ENCODE measurements around the gene TNIP1. TPM values are rescaled to one million over a fixed set of nuclear protein-coding genes. Genes with fewer than 3 reads are reported as not detected.

TNIP1 gene
- polyA plus RNA-seq, 6 donors from 2014 or later = 36.2 to 68.2 (median 55.5) TPM

GRCh38 chr5:151052836-151053235, 28.0 kb downstream of the TNIP1 start:
- ATAC-seq (ENCODE audit: low read depth in 2 of 2) = peak; percentile 29 to 73
- peak overlapping the region in 2 of 8 donors; percentile 55 to 61 for H3K4me3 Mint-ChIP-seq
- peaks cover 23 to 32% of the 10 kb centered on the region in 2 donors for H3K36me3 Mint-ChIP-seq
- H3K9me3 Mint-ChIP-seq = no peaks in the 10 kb centered on the region
- DNase-seq = peak; percentile 11
- no peaks in the 10 kb centered on the region for H3K27me3 Mint-ChIP-seq
- H3K27ac Mint-ChIP-seq = peak overlapping the region in 5 of 6 donors; percentile 9 to 93 (median 78)
- peaks cover 36 to 39% (median 38%) of the 10 kb centered on the region in 3 donors for H3K4me1 Mint-ChIP-seq

GRCh38 chr5:151051931-151052608, 28.8 kb downstream of the TNIP1 start:
- ATAC-seq (ENCODE audit: low read depth in 2 of 2) (no peak), DNase-seq (no peak)
- Mint-ChIP-seq H3K4me3 (peak overlapping the region in 1 of 8 donors; percentile 16), H3K9me3 (no peaks in the 10 kb centered on the region), H3K36me3 (peaks cover 24 to 36% of the 10 kb centered on the region in 2 donors), H3K4me1 (peaks cover 39 to 41% (median 39%) of the 10 kb centered on the region in 3 donors), H3K27me3 (no peaks in the 10 kb centered on the region), H3K27ac (peak overlapping the region; percentile 9 to 91 (median 82))

DNA sequence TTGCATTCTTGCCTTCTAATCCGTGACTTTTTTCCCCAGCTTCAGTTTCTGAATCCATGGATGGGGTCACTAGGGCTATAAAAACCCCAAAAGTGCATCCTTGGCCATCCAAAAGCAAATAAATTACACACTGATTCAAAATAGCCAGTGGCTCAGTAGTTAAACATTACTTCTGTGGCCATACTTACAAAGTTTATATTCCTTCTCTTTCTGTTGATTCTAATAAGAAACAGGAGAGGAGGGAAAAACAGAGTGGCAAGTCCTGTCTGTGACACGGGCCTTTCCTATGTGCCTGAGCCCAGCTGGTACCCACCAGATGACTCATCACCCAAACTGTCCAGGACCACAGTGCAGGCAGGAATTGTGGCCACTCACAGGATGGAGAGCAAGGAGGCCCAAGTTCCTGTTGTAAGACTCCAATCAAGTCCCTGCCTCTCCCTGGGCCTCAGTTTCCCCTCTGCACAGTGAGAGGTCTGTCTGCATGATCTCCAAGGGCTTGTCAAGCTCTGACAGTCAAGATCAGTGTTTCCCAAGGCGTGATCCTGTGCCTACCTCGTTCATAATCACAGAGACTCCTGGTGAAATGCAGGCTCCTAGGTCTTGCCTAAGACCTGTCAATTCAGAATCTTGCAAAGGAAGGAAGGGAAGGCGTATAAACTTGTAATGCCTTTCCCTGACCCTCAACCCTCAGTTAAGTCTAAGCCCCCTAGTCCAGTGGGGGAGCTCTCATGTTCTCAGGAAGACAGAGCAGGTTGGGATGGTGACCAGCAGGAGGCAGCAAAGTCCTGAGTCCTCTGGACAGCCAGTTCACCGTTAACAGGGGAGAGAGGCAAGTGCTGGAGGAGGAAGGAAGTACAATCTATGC, 29.5 kb downstream of the TNIP1 start:
- H3K4me1 Mint-ChIP-seq = peaks cover 32 to 39% (median 37%) of the 10 kb centered on the region in 3 donors
- peaks cover 24 to 33% of the 10 kb centered on the region in 2 donors for H3K36me3 Mint-ChIP-seq
- peak; percentile 81 to 86 for ATAC-seq (ENCODE audit: low read depth in 2 of 2)
- H3K9me3 Mint-ChIP-seq = no peaks in the 10 kb centered on the region
- peak; percentile 71 for DNase-seq
- no peaks in the 10 kb centered on the region for H3K27me3 Mint-ChIP-seq
- peak overlapping the region in 1 of 8 donors; percentile 16 for H3K4me3 Mint-ChIP-seq
- peak overlapping the region in 5 of 6 donors; percentile 10 to 89 (median 68) for H3K27ac Mint-ChIP-seq

- H3K9me3 Mint-ChIP-seq = no peaks in the 10 kb centered on the region
- ATAC-seq (ENCODE audit: low read depth in 2 of 2) (no peak), DNase-seq (no peak)
- H3K36me3 Mint-ChIP-seq = peaks cover 30 to 37% of the 10 kb centered on the region in 2 donors
- H3K27me3 Mint-ChIP-seq = no peaks in the 10 kb centered on the region
- peak overlapping the region in 1 of 6 donors; percentile 3 for H3K27ac Mint-ChIP-seq
- no peak overlapping the region for H3K4me3 Mint-ChIP-seq
- peaks cover 31 to 32% (median 31%) of the 10 kb centered on the region in 3 donors for H3K4me1 Mint-ChIP-seq
These were observed 32.3 kb downstream of the TNIP1 start for GRCh38 chr5:151048526-151048925.

DNA sequence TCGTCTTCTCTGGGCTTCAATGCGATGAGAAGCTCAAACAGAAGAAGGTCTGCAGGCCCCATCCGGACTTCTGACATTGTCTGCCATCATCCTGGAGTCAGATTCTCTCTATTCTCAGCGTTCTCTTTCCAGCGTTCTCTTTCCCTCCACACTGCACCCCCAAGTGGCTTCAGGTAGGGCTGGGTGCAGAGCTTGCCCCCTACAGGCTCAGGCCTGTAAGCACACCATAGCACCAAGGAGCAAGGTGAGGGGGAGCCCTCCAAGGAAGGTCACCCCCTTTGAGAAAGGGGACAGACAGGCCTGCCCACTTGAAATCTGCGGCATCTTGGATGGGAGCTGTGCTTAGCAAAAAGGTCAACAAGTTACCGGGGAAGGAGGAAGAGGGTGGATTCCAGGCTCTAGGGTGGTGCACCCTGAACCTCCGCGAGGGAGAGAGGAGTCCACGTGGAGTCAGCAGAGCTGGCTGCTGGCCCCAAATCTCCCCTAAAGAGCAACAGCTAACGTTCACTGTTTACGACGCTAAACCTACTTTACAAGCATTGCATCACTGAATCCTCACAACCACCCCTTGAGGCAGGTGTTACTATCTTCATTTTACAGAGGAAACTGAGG, 32.9 kb downstream of the TNIP1 start:
- peak overlapping the region in 1 of 6 donors; percentile 3 for H3K27ac Mint-ChIP-seq
- DNase-seq (peak; percentile 20), ATAC-seq (ENCODE audit: low read depth in 2 of 2) (peak; percentile 64 to 68)
- H3K9me3 Mint-ChIP-seq = no peaks in the 10 kb centered on the region
- H3K36me3 Mint-ChIP-seq = peaks cover 33 to 40% of the 10 kb centered on the region in 2 donors
- peaks cover 24 to 27% (median 25%) of the 10 kb centered on the region in 3 donors for H3K4me1 Mint-ChIP-seq
- H3K27me3 Mint-ChIP-seq = no peaks in the 10 kb centered on the region
- H3K4me3 Mint-ChIP-seq = no peak overlapping the region

DNA sequence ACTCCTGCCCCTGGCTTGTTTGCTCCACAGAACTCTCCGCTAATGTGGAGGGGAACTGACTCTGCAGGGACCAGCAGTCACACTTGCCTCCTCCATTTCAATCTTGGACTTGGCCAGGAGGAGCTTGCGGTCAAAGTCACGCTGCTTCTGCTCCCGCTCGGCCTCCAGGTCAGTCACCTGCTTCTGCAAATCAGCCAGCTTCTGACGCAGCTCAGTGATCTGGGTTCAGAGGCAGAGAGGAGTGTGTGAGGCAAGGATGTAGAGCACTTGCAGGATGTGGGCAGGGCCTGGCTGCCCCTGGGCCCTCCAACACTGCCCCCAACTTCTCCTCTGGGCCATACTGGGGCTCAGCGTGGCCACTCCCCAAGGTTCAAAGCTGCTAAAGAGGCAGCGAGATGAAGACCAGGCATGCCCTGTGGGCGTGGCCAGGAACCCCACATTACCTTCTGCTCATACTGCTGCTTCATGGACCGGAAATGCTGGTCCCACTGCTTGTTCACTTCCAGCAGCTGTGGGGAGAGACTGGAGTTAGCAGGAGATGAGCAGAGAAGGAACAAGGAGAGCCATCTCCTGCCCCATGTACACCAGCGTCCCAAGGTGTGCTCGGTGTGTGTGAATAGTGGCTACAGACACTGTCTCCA, 38.3 kb downstream of the TNIP1 start:
- Mint-ChIP-seq H3K27me3 (no peaks in the 10 kb centered on the region), H3K36me3 (peaks cover 21 to 47% of the 10 kb centered on the region in 2 donors), H3K27ac (peak overlapping the region in 2 of 6 donors; percentile 3 to 62), H3K4me1 (peaks cover 0 to 19% (median 3%) of the 10 kb centered on the region in 3 donors), H3K9me3 (no peaks in the 10 kb centered on the region), H3K4me3 (no peak overlapping the region)
- no peak for DNase-seq
- no peak for ATAC-seq (ENCODE audit: low read depth in 2 of 2)

DNA sequence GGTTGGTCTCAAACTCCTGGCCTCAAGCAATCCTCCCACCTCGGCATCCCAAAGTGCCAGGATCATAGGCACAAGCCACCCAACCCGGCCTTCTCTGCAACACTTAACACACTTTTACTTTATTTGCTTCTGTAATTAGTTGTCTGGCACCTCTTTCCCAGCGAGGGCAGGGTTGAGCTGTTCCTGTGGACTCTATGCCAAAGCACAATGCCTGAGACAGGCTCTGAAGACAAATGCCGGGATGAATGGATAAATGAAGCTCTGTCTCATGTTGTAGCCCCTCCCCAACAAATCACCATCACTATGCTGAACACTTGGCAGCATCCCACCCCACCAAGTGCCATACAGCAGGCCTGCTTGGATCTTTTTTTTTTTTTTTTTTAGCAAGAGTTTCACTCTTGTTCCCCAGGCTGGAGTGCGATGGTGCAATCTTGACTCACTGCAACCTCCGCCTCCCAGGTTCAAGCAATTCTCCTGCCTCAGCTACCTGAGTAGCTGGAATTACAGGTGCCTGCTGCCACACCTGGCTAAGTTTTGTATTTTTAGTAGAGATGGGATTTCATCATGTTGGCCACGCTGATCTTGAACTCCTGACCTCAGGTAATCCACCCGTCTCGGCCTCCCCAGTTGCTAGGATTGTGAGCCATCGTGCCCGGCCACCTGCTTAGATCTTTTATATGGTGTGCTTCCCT, 39.1 kb downstream of the TNIP1 start:
- DNase-seq = no peak
- peak overlapping the region in 1 of 6 donors; percentile 50 for H3K27ac Mint-ChIP-seq

DNA sequence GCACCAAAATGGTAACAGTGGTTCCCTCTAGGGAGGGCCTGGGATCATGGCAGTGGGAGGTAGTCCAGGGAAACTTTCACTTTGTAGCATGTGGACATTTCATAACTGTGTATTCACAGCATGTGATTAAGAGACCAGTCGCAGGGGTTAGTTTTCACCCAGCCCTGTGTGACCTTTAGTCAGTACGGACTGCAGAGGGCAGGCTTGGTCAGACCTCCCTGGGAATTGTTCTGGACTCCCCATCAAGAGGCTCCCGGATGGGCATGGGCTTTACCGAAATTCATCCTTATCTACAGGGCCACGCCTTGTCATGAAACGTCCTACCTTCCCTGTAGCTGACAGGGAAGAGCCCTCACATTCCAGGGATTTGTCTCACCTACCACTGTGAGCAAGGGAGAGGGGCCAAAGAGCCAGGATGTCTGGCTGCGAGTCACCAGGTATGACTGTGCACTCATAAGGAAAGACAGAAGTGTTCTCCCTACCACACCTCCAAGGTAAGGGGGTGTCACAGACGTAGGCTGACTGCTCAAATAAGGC, 40.6 kb downstream of the TNIP1 start:
- Mint-ChIP-seq H3K27me3 (no peaks in the 10 kb centered on the region), H3K27ac (peak overlapping the region in 1 of 6 donors; percentile 27), H3K4me1 (peaks cover 0 to 10% (median 0%) of the 10 kb centered on the region in 3 donors), H3K9me3 (no peaks in the 10 kb centered on the region), H3K36me3 (peaks cover 36 to 46% of the 10 kb centered on the region in 2 donors), H3K4me3 (no peak overlapping the region)
- ATAC-seq (ENCODE audit: low read depth in 2 of 2) (no peak), DNase-seq (no peak)

More for the DNA sequence above, 39.1 kb downstream of the TNIP1 start:
- Mint-ChIP-seq H3K4me1 (peaks cover 0 to 15% (median 0%) of the 10 kb centered on the region in 3 donors), H3K36me3 (peaks cover 28 to 47% of the 10 kb centered on the region in 2 donors), H3K27me3 (no peaks in the 10 kb centered on the region), H3K4me3 (no peak overlapping the region), H3K9me3 (no peaks in the 10 kb centered on the region)
- no peak for ATAC-seq (ENCODE audit: low read depth in 2 of 2)

- DNase-seq (no peak), ATAC-seq (ENCODE audit: low read depth in 2 of 2) (no peak)
- Mint-ChIP-seq H3K4me1 (peaks cover 0 to 10% (median 0%) of the 10 kb centered on the region in 3 donors), H3K4me3 (no peak overlapping the region), H3K27ac (no peak overlapping the region), H3K36me3 (peaks cover 34 to 50% of the 10 kb centered on the region in 2 donors), H3K9me3 (no peaks in the 10 kb centered on the region), H3K27me3 (no peaks in the 10 kb centered on the region)
These were observed 41.2 kb downstream of the TNIP1 start for GRCh38 chr5:151039665-151040064.

DNA sequence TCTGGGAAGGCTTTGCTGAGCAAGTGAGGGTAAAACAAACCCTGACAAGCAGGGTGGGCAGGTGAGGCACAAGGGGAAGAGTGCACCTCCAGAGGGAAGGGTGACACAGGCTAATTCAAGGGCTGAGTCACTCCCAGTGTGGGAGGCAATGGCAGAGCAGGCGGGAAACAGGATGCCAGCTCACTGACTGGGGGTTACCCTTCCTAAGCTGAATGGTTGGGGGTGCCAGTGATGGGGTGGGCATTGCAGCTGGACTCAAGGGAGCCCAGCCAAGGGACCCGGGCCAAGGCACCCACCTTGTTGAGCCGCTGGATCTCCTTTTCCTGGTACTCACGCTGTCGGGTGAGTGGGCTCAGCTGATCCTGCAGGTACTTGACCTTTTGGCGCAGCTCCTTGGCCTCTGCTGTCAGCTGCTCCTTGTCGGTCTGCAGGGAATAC, 42.0 kb downstream of the TNIP1 start:
- DNase-seq (no peak), ATAC-seq (ENCODE audit: low read depth in 2 of 2) (no peak)
- Mint-ChIP-seq H3K9me3 (no peaks in the 10 kb centered on the region), H3K4me1 (peaks cover 0 to 10% (median 0%) of the 10 kb centered on the region in 3 donors), H3K4me3 (no peak overlapping the region), H3K27me3 (no peaks in the 10 kb centered on the region), H3K27ac (peak overlapping the region in 1 of 6 donors; percentile 65), H3K36me3 (peaks cover 38 to 53% of the 10 kb centered on the region in 2 donors)

GRCh38 chr5:151038412-151038745, 42.5 kb downstream of the TNIP1 start:
- Mint-ChIP-seq H3K4me1 (peaks cover 0 to 10% (median 0%) of the 10 kb centered on the region in 3 donors), H3K27ac (peak overlapping the region in 1 of 6 donors; percentile 65), H3K27me3 (no peaks in the 10 kb centered on the region), H3K4me3 (no peak overlapping the region), H3K9me3 (no peaks in the 10 kb centered on the region), H3K36me3 (peaks cover 40 to 53% of the 10 kb centered on the region in 2 donors)
- ATAC-seq (ENCODE audit: low read depth in 2 of 2) (no peak), DNase-seq (no peak)
